Right lobe of liver (tissue), 4 donors: ENCODE data around the gene P2RY6.

ENCODE experiments used
- POLR2A ChIP-seq: fragments of 450-650 bp; IDR thresholded peaks from one replicate; pipeline ENCODE4 v1.6.1; 2017; ENCODE audit warnings: antibody characterized with exemption, mild to moderate bottlenecking
- TF ChIP-seq, protein P1 (sequence below), 4 donors: fragments of 200-600 bp in 3 of 4; fragments of 450-650 bp in 1 of 4; IDR thresholded peaks; one replicate each; pipeline versions ENCODE4 v1.5.1 to v1.8.0; 2016 to 2022; ENCODE audit warnings: antibody characterized with exemption in 4 of 4, mild to moderate bottlenecking in 2 of 4
- donor health status: DM: no; HTN: no; CAD: no.
- donor health status: DM: no; HTN: no; CAD: no.
- donor health status: DM: no; HTN: yes; CAD: no.

GRCh38 chr11:73338279-73338678 is 66.1 kb downstream of the P2RY6 start:
- no peak for TF ChIP-seq POLR2A
- TF ChIP-seq, protein P1, sequence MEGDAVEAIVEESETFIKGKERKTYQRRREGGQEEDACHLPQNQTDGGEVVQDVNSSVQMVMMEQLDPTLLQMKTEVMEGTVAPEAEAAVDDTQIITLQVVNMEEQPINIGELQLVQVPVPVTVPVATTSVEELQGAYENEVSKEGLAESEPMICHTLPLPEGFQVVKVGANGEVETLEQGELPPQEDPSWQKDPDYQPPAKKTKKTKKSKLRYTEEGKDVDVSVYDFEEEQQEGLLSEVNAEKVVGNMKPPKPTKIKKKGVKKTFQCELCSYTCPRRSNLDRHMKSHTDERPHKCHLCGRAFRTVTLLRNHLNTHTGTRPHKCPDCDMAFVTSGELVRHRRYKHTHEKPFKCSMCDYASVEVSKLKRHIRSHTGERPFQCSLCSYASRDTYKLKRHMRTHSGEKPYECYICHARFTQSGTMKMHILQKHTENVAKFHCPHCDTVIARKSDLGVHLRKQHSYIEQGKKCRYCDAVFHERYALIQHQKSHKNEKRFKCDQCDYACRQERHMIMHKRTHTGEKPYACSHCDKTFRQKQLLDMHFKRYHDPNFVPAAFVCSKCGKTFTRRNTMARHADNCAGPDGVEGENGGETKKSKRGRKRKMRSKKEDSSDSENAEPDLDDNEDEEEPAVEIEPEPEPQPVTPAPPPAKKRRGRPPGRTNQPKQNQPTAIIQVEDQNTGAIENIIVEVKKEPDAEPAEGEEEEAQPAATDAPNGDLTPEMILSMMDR (IDR thresholded peaks at IDR 0.05) = no peak
